ENCODE results near the gene PLK1.

The PLK1 gene

DNA sequence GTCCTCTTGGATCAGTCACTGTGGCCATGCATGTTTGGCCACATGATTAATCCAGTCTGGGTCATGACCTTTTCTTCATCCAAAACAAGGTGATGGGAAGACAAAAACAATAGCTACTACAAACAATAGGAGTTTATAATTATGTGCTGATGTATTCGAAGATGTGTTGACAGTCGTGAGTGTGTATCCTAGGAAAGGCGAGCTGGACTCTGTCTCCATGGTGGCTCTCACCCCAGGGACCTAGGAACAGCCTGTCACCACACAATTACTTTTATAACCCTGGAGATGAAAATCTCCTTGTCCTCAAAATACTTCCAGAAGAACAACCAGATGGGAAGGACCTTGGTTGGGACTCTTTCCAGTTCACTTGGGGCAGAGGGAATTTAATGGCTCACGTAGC lies 9.8 kb upstream of the PLK1 start:
- no peaks in the 10 kb centered on the region for H3K27me3 Mint-ChIP-seq
- H3K9me3 Mint-ChIP-seq = no peaks in the 10 kb centered on the region
- no peak overlapping the region for H3K4me3 Mint-ChIP-seq
- H3K27ac Mint-ChIP-seq = no peak overlapping the region
- peaks cover 13% of the 10 kb centered on the region for H3K36me3 Mint-ChIP-seq
- peaks cover 6% of the 10 kb centered on the region for H3K4me1 Mint-ChIP-seq

- H3K36me3 Mint-ChIP-seq = peaks cover 9% of the 10 kb centered on the region
- no peak overlapping the region for H3K27ac Mint-ChIP-seq
- peaks cover 6% of the 10 kb centered on the region for H3K4me1 Mint-ChIP-seq
- no peaks in the 10 kb centered on the region for H3K27me3 Mint-ChIP-seq
- no peak overlapping the region for H3K4me3 Mint-ChIP-seq
- no peaks in the 10 kb centered on the region for H3K9me3 Mint-ChIP-seq
Measured at GRCh38 chr16:23670137-23670776, 8.4 kb upstream of the PLK1 start.

GRCh38 chr16:23673971-23674614 lies 4.6 kb upstream of the PLK1 start:
- no peaks in the 10 kb centered on the region for H3K36me3 Mint-ChIP-seq
- H3K27ac Mint-ChIP-seq = no peak overlapping the region
- H3K27me3 Mint-ChIP-seq = no peaks in the 10 kb centered on the region
- H3K9me3 Mint-ChIP-seq = no peaks in the 10 kb centered on the region
- H3K4me3 Mint-ChIP-seq = no peak overlapping the region
- H3K4me1 Mint-ChIP-seq = peaks cover 8% of the 10 kb centered on the region

GRCh38 chr16:23676924-23677480 lies 1.7 kb upstream of the PLK1 start:
- H3K27ac Mint-ChIP-seq = no peak overlapping the region
- peaks cover 2% of the 10 kb centered on the region for H3K36me3 Mint-ChIP-seq
- H3K27me3 Mint-ChIP-seq = no peaks in the 10 kb centered on the region
- H3K4me3 Mint-ChIP-seq = peak overlapping the region; percentile 84
- peaks cover 9% of the 10 kb centered on the region for H3K4me1 Mint-ChIP-seq
- no peaks in the 10 kb centered on the region for H3K9me3 Mint-ChIP-seq

- Mint-ChIP-seq H3K4me1 (peaks cover 9% of the 10 kb centered on the region), H3K27me3 (no peaks in the 10 kb centered on the region), H3K9me3 (no peaks in the 10 kb centered on the region), H3K4me3 (peak overlapping the region; percentile 84), H3K36me3 (peaks cover 2% of the 10 kb centered on the region), H3K27ac (no peak overlapping the region)
Measured at GRCh38 chr16:23679274-23679985, 741 bp downstream of the PLK1 start.

DNA sequence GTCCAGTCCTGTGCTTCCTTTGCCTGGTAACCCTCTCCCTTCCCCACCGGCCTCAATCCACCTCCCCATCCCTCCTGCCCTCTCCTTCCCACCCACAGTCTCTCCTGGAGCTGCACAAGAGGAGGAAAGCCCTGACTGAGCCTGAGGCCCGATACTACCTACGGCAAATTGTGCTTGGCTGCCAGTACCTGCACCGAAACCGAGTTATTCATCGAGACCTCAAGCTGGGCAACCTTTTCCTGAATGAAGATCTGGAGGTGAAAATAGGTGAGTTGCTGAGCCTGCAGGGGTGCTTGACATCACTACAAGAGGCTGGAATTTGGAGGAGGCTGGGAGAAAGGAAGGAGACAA lies 1.3 kb downstream of the PLK1 start:
- H3K27me3 Mint-ChIP-seq = no peaks in the 10 kb centered on the region
- peak overlapping the region; percentile 5 for H3K4me3 Mint-ChIP-seq
- H3K4me1 Mint-ChIP-seq = peaks cover 9% of the 10 kb centered on the region
- H3K36me3 Mint-ChIP-seq = peaks cover 2% of the 10 kb centered on the region
- H3K27ac Mint-ChIP-seq = no peak overlapping the region
- no peaks in the 10 kb centered on the region for H3K9me3 Mint-ChIP-seq

- Mint-ChIP-seq H3K4me1 (peaks cover 9% of the 10 kb centered on the region), H3K36me3 (peaks cover 3% of the 10 kb centered on the region), H3K27ac (no peak overlapping the region), H3K4me3 (no peak overlapping the region), H3K9me3 (no peaks in the 10 kb centered on the region), H3K27me3 (no peaks in the 10 kb centered on the region)
Measured at GRCh38 chr16:23682181-23682580, 3.5 kb downstream of the PLK1 start.

GRCh38 chr16:23683487-23683886 lies 4.8 kb downstream of the PLK1 start:
- peaks cover 7% of the 10 kb centered on the region for H3K36me3 Mint-ChIP-seq
- H3K4me1 Mint-ChIP-seq = peaks cover 9% of the 10 kb centered on the region
- H3K27ac Mint-ChIP-seq = no peak overlapping the region
- H3K27me3 Mint-ChIP-seq = no peaks in the 10 kb centered on the region
- no peak overlapping the region for H3K4me3 Mint-ChIP-seq
- no peaks in the 10 kb centered on the region for H3K9me3 Mint-ChIP-seq

- Mint-ChIP-seq H3K4me1 (no peaks in the 10 kb centered on the region), H3K9me3 (no peaks in the 10 kb centered on the region), H3K4me3 (no peak overlapping the region), H3K27ac (no peak overlapping the region), H3K27me3 (no peaks in the 10 kb centered on the region), H3K36me3 (peaks cover 8% of the 10 kb centered on the region)
Measured at GRCh38 chr16:23687034-23687808, 8.5 kb downstream of the PLK1 start.

GRCh38 chr16:23689442-23690187 lies 10.9 kb downstream of the PLK1 start:
- Mint-ChIP-seq H3K27ac (no peak overlapping the region), H3K27me3 (no peaks in the 10 kb centered on the region), H3K4me3 (no peak overlapping the region), H3K4me1 (no peaks in the 10 kb centered on the region), H3K9me3 (no peaks in the 10 kb centered on the region), H3K36me3 (peaks cover 8% of the 10 kb centered on the region)

GRCh38 chr16:23690771-23691482 lies 12.2 kb downstream of the PLK1 start:
- no peak overlapping the region for H3K4me3 Mint-ChIP-seq
- H3K27ac Mint-ChIP-seq = no peak overlapping the region
- H3K9me3 Mint-ChIP-seq = no peaks in the 10 kb centered on the region
- H3K4me1 Mint-ChIP-seq = no peaks in the 10 kb centered on the region
- H3K36me3 Mint-ChIP-seq = peaks cover 6% of the 10 kb centered on the region
- H3K27me3 Mint-ChIP-seq = no peaks in the 10 kb centered on the region

- H3K4me1 Mint-ChIP-seq = no peaks in the 10 kb centered on the region
- H3K9me3 Mint-ChIP-seq = no peaks in the 10 kb centered on the region
- H3K27me3 Mint-ChIP-seq = no peaks in the 10 kb centered on the region
- peaks cover 6% of the 10 kb centered on the region for H3K36me3 Mint-ChIP-seq
- H3K4me3 Mint-ChIP-seq = no peak overlapping the region
- no peak overlapping the region for H3K27ac Mint-ChIP-seq
Measured at GRCh38 chr16:23691483-23692189, 12.9 kb downstream of the PLK1 start.

GRCh38 chr16:23692190-23692837 lies 13.6 kb downstream of the PLK1 start:
- no peaks in the 10 kb centered on the region for H3K27me3 Mint-ChIP-seq
- H3K36me3 Mint-ChIP-seq = peaks cover 6% of the 10 kb centered on the region
- H3K9me3 Mint-ChIP-seq = no peaks in the 10 kb centered on the region
- H3K27ac Mint-ChIP-seq = no peak overlapping the region
- H3K4me1 Mint-ChIP-seq = no peaks in the 10 kb centered on the region
- H3K4me3 Mint-ChIP-seq = no peak overlapping the region

- H3K4me1 Mint-ChIP-seq = no peaks in the 10 kb centered on the region
- H3K36me3 Mint-ChIP-seq = peaks cover 3% of the 10 kb centered on the region
- H3K27me3 Mint-ChIP-seq = no peaks in the 10 kb centered on the region
- H3K4me3 Mint-ChIP-seq = no peak overlapping the region
- no peak overlapping the region for H3K27ac Mint-ChIP-seq
- no peaks in the 10 kb centered on the region for H3K9me3 Mint-ChIP-seq
Measured at GRCh38 chr16:23694265-23694643, 15.6 kb downstream of the PLK1 start.
